HT-29 (cell line): ENCODE measurements around the gene LMF1. TPM values are rescaled to one million over a fixed set of nuclear protein-coding genes. Genes with fewer than 3 reads are reported as not detected.

ENCODE experiments used
- DNase-seq: peaks from one replicate; pipeline ENCODE4 v3.0.0-alpha.2; 2015; ENCODE audit warnings: low spot score
- total RNA-seq: library from RNA; depleted of rRNA; stranded (reverse); fragments of >200 nt; shearing (Covaris generic); gene quantifications from 2 replicates; pipeline ENCODE4 v1.2.3, GENCODE V29; 2014; rRNA removed

LMF1 gene
- total RNA-seq, 1 experiment from 2014 or later, result 2.1 TPM

DNA sequence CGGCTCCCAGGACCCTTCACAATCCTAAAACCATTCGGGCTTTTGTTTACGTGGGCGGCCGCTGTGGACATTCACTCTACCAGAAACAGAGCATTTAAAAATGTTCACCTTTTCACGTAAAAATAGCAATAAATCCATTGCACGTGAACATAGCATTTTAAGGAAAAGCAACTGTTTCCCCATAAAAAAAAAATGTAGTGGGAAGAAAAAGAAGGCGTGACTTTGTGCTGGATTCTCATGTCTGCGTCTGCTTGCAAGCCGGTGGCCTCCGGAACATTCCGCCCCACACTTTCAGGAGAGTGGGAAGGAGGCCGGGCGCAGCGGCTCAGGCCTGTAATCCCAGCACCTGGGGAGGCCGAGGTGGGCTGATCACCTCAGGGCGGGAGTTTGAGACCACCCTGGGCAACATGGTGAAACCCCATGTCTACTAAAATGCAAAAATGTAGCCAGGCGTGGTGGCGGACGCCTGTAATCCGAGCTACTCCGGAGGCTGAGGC lies 156.8 kb downstream of the LMF1 start:
- no peak for DNase-seq

GRCh38 chr16:813204-813915 lies 157.4 kb downstream of the LMF1 start:
- no peak for DNase-seq

- DNase-seq, result no peak
Observed at GRCh38 chr16:808085-808386, 162.7 kb downstream of the LMF1 start.

DNA sequence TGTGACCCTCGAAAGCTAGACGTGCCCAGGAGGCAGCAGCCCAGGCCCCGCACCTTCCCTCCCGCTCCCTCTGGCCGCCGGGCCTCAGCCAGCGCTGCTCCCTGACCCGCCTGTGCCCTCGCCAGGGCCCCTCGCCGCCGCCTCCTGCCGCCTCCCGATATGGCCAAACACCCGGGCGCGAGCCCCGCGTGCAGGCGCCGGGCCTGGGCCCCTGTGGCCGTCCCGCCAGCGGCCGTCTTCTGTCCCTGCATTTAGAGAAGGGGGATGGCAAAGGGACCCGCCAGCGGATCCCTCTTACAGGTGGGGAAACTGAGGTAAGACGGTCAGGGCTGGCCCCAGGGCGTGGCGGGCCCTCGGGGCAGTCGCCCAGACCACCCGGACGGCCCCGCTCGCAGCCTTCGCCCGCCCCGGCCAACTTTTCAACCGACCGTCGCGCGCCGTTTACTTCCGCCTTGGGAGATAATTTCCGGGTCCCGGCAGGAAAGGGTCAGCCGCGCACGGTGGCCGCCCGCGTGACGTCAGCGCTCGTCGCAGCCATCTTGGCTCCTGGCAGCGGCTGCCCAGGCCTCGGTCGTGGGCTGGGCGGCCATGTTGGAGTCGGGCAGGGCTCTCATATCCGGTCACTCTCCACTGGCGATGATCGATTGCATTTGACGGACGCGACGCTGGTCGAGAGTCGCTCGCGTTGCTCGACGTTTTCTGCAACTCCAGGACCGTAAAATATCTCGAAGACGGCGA lies 163.3 kb downstream of the LMF1 start:
- peak; percentile 96 for DNase-seq

DNA sequence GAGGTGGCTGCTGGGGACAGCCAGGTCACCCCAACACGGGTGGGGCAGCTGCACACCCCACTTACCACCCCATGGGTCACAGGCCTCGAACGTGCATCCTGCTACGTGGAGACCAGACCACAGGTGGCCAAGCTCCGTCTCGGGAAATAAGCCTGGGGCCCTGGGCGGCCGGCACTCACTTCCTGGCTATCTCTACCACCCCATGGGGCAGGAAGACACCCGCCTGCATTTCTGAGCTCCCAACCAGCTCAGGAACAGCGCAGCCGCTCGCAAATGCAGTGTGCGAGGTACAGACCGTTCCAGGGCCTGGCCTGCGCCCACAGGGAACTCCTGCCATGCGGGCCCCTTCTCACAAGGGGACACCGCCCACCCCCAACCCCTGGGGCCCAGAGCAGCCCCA lies 165.3 kb downstream of the LMF1 start:
- DNase-seq, result no peak

DNA sequence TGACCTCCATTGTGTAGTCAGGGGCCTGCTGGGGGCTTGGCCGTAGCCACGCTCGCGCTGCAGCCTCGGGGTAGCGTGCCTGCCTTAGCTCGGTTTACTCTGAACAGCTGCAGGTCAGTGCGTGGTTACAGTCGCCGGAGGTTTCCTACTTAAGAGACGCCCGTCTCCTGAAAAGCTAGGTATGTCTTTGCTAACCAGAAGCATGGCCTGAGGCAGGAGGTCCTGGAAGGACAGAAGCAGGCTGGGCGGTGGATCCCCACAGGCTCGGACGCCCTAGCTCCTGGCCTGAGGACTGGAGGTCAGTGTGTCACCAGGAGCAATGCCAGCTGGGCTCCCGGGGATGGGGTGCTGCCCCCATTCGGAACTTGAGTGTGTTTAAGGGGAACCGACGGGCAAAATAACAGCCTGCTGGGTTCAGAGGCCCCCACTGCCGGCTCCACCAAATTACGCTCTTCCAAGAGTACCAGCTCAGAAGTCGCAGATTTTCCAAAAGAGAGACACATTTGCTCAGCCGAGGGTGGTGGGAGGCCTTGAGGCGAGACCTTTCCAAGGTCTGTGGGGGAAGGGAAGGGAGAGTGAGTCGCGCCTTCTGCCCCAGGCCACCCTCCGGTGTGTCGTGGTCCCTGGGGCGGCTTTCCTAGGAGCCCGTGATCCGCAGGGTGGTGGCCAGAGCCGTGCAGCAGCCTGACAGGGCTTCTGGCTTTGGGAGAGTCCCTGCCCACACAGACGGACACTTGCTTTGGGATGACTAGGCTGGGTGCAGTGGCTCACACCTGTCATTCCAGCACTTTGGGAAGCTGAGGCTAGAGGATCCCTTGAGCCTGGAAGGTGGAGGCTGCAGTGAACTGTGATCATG lies 166.4 kb downstream of the LMF1 start:
- no peak for DNase-seq

DNA sequence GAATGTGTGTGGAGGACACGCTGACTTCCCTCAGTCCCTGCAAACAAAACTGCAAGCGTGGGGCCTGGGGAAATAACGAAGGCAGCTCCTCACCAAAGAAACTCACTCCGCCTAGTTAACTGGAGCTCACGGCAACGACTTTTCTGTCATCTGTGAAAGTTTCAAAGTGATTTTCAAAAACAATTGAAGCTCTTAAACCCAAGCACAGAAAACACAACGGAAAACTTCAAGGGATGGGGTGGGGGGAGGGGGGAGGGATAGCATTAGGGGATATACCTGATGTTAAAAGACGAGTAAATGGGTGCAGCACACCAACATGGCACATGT lies 167.1 kb downstream of the LMF1 start:
- DNase-seq, result no peak

Other genes with a start within 250 kb of the LMF1 start
- gene ANTKMT, start 249.8 kb downstream of the LMF1 start, total RNA-seq, result 123 and 151 TPM in 2 replicates
- 22.9 and 30.6 TPM in 2 replicates for gene CCDC78, start 244.5 kb downstream of the LMF1 start, total RNA-seq
- 63.0 and 80.8 TPM in 2 replicates for gene HAGHL, start 243.9 kb downstream of the LMF1 start, total RNA-seq
- gene CIAO3, start 230.0 kb downstream of the LMF1 start, total RNA-seq, result 68.4 and 80.0 TPM in 2 replicates
- gene MSLN, start 210.2 kb downstream of the LMF1 start, total RNA-seq, result 3.9 and 8.3 TPM in 2 replicates
- gene RPUSD1, start 182.6 kb downstream of the LMF1 start, total RNA-seq, result 147 and 148 TPM in 2 replicates
- 121 and 145 TPM in 2 replicates for gene CHTF18, start 182.4 kb downstream of the LMF1 start, total RNA-seq
- gene GNG13, start 170.2 kb downstream of the LMF1 start, total RNA-seq, result not detected in 2 replicates
- 0.08 and 0.61 TPM in 2 replicates for gene SOX8, start 10.8 kb upstream of the LMF1 start, total RNA-seq
- 1.6 and 5.1 TPM in 2 replicates for gene SSTR5, start 101.8 kb upstream of the LMF1 start, total RNA-seq
- 0.10 TPM in 1 of 2 replicates, not detected in the other for gene C1QTNF8, start 125.3 kb upstream of the LMF1 start, total RNA-seq
- gene CACNA1H, start 182.1 kb upstream of the LMF1 start, total RNA-seq, result 0.56 and 0.65 TPM in 2 replicates